ENCODE results near the gene LIPN. TPM values are rescaled to one million over a fixed set of nuclear protein-coding genes. Genes with fewer than 3 reads are reported as not detected.

LIPN gene
- polyA plus RNA-seq, 1 experiment: not detected

GRCh38 chr10:88805361-88805760, 45.5 kb downstream of the LIPN start:
- no peak for DNase-seq (ENCODE audit: low read depth, low spot score)
- TF ChIP-seq, protein P1, sequence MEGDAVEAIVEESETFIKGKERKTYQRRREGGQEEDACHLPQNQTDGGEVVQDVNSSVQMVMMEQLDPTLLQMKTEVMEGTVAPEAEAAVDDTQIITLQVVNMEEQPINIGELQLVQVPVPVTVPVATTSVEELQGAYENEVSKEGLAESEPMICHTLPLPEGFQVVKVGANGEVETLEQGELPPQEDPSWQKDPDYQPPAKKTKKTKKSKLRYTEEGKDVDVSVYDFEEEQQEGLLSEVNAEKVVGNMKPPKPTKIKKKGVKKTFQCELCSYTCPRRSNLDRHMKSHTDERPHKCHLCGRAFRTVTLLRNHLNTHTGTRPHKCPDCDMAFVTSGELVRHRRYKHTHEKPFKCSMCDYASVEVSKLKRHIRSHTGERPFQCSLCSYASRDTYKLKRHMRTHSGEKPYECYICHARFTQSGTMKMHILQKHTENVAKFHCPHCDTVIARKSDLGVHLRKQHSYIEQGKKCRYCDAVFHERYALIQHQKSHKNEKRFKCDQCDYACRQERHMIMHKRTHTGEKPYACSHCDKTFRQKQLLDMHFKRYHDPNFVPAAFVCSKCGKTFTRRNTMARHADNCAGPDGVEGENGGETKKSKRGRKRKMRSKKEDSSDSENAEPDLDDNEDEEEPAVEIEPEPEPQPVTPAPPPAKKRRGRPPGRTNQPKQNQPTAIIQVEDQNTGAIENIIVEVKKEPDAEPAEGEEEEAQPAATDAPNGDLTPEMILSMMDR (IDR thresholded peaks at IDR 0.05; ENCODE audit: low read depth, low read length): no peak
- Histone ChIP-seq H3K9me3 (ENCODE audit: control insufficient read depth, insufficient read depth, low read length) (no peaks in the 10 kb centered on the region), H3K27ac (ENCODE audit: low read depth, low read length) (no peak overlapping the region), H3K27me3 (ENCODE audit: control insufficient read depth, insufficient read depth, low read length) (peaks cover 3% of the 10 kb centered on the region), H3K4me3 (ENCODE audit: low read depth, low read length) (no peak overlapping the region)
- CTCF ChIA-PET: interaction anchor here (1.1 to 2.1 kb wide), 4 partner anchors 31 to 240 kb away, joined by 3 to 6 read pairs (median 6); partner anchors contain the start of gene RNLS
- POLR2A ChIA-PET: no interaction called here

DNA sequence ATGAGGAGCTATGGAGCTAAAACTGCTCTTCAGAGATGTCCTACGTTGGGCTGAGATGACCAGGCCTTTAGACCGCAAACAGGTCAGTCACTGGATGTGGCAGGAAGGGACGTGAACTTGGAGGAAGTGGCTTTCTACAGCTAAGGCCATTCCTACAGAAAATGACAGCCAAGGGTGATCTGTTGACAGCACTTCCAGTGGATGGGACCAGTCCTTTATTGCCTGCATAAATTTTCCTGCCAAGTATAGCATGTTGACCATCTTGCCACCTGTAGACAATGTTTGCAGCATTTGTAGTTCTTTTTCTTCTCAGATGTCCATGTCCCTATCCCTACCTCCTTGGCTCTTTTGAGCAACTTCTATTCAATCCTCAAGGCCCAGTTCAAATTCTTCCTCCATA, 46.1 kb downstream of the LIPN start:
- Histone ChIP-seq H3K4me3 (ENCODE audit: low read depth, low read length) (no peak overlapping the region), H3K27ac (ENCODE audit: low read depth, low read length) (no peak overlapping the region), H3K9me3 (ENCODE audit: control insufficient read depth, insufficient read depth, low read length) (no peaks in the 10 kb centered on the region), H3K27me3 (ENCODE audit: control insufficient read depth, insufficient read depth, low read length) (peaks cover 3% of the 10 kb centered on the region)
- ChIA-PET POLR2A (no interaction called here), CTCF (interaction anchor here (1.1 to 2.1 kb wide), 4 partner anchors 30 to 241 kb away, joined by 3 to 6 read pairs (median 6); partner anchors contain the start of gene RNLS)
- no peak for DNase-seq (ENCODE audit: low read depth, low spot score)
- TF ChIP-seq, protein P1 (IDR thresholded peaks at IDR 0.05; ENCODE audit: low read depth, low read length): no peak

DNA sequence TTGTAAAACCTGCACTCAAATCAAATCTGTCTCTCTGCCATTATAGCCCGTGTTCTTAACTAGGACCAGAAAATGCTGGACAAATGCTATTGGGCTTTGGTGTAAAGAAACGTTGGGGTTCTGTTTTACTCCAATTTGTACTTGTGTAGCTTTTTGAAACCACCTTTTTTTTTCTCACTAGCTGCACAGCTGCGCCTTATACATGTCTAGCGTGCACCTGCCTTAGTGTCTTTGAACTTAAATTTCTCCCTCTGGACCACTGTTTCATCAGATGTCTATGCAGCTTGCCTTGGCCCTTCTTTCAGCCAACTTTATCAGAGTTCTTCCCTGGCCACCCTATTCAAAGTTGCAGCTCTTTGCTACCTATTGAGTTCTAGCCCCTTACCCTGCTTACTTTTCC, 49.8 kb downstream of the LIPN start:
- peaks cover 3% of the 10 kb centered on the region for H3K27me3 ChIP-seq (ENCODE audit: control insufficient read depth, insufficient read depth, low read length)
- TF ChIP-seq, protein P1 (IDR thresholded peaks at IDR 0.05; ENCODE audit: low read depth, low read length): no peak
- ChIA-PET CTCF (interaction anchor here (0.8 to 5.8 kb wide), 11 partner anchors 9 to 583 kb away, joined by 3 to 63 read pairs (median 8); partner anchors contain the start of gene IFIT1), POLR2A (interaction anchor here (1.1 kb wide), 1 partner anchor 227 kb away, joined by 3 read pairs; no protein-coding TSS in a partner anchor)
- DNase-seq (ENCODE audit: low read depth, low spot score): no peak
- no peak overlapping the region for H3K27ac ChIP-seq (ENCODE audit: low read depth, low read length)
- no peaks in the 10 kb centered on the region for H3K9me3 ChIP-seq (ENCODE audit: control insufficient read depth, insufficient read depth, low read length)
- no peak overlapping the region for H3K4me3 ChIP-seq (ENCODE audit: low read depth, low read length)

- Histone ChIP-seq H3K27ac (ENCODE audit: low read depth, low read length) (no peak overlapping the region), H3K27me3 (ENCODE audit: control insufficient read depth, insufficient read depth, low read length) (peaks cover 3% of the 10 kb centered on the region), H3K4me3 (ENCODE audit: low read depth, low read length) (no peak overlapping the region), H3K9me3 (ENCODE audit: control insufficient read depth, insufficient read depth, low read length) (no peaks in the 10 kb centered on the region)
- ChIA-PET CTCF (interaction anchor here (0.6 to 5.8 kb wide), 47 partner anchors 8 to 1275 kb away, joined by 3 to 63 read pairs (median 4); partner anchors contain the start of genes IFIT1, LIPF and LIPM), POLR2A (interaction anchor here (0.7 kb wide), 1 partner anchor 994 kb away, joined by 5 read pairs; no protein-coding TSS in a partner anchor)
- TF ChIP-seq, protein P1 (IDR thresholded peaks at IDR 0.05; ENCODE audit: low read depth, low read length): peak; percentile 90
- peak; percentile 39 for DNase-seq (ENCODE audit: low read depth, low spot score)
These were observed 50.6 kb downstream of the LIPN start for GRCh38 chr10:88810196-88810961.

DNA sequence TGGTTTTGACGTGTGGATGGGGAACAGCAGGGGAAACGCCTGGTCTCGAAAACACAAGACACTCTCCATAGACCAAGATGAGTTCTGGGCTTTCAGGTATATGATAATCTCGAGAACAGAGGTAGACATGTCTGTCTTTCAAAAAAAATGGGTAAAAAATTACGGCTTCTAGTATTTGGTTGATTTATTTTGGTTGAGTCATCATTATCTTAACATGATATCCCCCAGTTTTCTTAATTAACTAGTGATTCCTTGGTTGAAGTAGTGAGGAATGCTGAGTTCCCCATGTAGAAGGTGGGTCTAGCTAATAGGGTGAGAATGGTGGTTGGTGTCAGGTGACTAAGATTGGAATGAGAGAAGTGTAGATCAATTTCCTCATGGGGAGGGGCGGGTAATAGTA, 53.4 kb downstream of the LIPN start:
- Histone ChIP-seq H3K27me3 (ENCODE audit: control insufficient read depth, insufficient read depth, low read length) (peaks cover 3% of the 10 kb centered on the region), H3K4me3 (ENCODE audit: low read depth, low read length) (no peak overlapping the region), H3K9me3 (ENCODE audit: control insufficient read depth, insufficient read depth, low read length) (no peaks in the 10 kb centered on the region), H3K27ac (ENCODE audit: low read depth, low read length) (no peak overlapping the region)
- ChIA-PET CTCF (interaction anchor here (1.3 to 1.6 kb wide), 2 partner anchors 23 to 249 kb away, joined by 3 to 7 read pairs; no protein-coding TSS in a partner anchor), POLR2A (no interaction called here)
- no peak for DNase-seq (ENCODE audit: low read depth, low spot score)
- TF ChIP-seq, protein P1 (IDR thresholded peaks at IDR 0.05; ENCODE audit: low read depth, low read length): no peak
